ENCODE data around the gene BEND7.
"Not testable (repeated sequence)": the region's sequence is repeated elsewhere in the genome, so short reads cannot be mapped to it uniquely, and the experiment has no call there.

The BEND7 gene

GRCh38 chr10:13416760-13417159 is 112.1 kb downstream of the BEND7 start:
- no peak for DNase-seq

- DNase-seq = peak in 2 of 3 donors; percentile 4 to 29
Measured at GRCh38 chr10:13414855-13415254, 114.0 kb downstream of the BEND7 start.

GRCh38 chr10:13414137-13414536 is 114.7 kb downstream of the BEND7 start:
- no peak for DNase-seq

- DNase-seq = no peak
Measured at GRCh38 chr10:13412894-13413293, 115.9 kb downstream of the BEND7 start.

- DNase-seq = no peak
Measured at GRCh38 chr10:13404791-13405190, 124.0 kb downstream of the BEND7 start.

GRCh38 chr10:13404305-13404759 is 124.5 kb downstream of the BEND7 start:
- no peak for DNase-seq

- not testable (repeated sequence) for DNase-seq
Measured at GRCh38 chr10:13403426-13403825, 125.4 kb downstream of the BEND7 start.

- DNase-seq = no peak
Measured at GRCh38 chr10:13402021-13402420, 126.8 kb downstream of the BEND7 start.

- no peak for DNase-seq
Measured at GRCh38 chr10:13401142-13401541, 127.7 kb downstream of the BEND7 start.

- no peak for DNase-seq
Measured at GRCh38 chr10:13400196-13400965, 128.4 kb downstream of the BEND7 start.

- DNase-seq = no peak
Measured at GRCh38 chr10:13399752-13400151, 129.1 kb downstream of the BEND7 start.

- no peak for DNase-seq
Measured at GRCh38 chr10:13399236-13399635, 129.6 kb downstream of the BEND7 start.

GRCh38 chr10:13397052-13397451 is 131.8 kb downstream of the BEND7 start:
- DNase-seq = no peak

GRCh38 chr10:13396369-13396768 is 132.4 kb downstream of the BEND7 start:
- no peak for DNase-seq

- DNase-seq = no peak
Measured at GRCh38 chr10:13395540-13395939, 133.3 kb downstream of the BEND7 start.

GRCh38 chr10:13393640-13394039 is 135.2 kb downstream of the BEND7 start:
- no peak for DNase-seq

- DNase-seq = no peak
Measured at GRCh38 chr10:13392701-13393100, 136.1 kb downstream of the BEND7 start.

Data from suppressor macrophage treated with lipopolysaccharide for 1 hour (primary cell).